ENCODE data around the gene NFIC.

The NFIC gene

DNA sequence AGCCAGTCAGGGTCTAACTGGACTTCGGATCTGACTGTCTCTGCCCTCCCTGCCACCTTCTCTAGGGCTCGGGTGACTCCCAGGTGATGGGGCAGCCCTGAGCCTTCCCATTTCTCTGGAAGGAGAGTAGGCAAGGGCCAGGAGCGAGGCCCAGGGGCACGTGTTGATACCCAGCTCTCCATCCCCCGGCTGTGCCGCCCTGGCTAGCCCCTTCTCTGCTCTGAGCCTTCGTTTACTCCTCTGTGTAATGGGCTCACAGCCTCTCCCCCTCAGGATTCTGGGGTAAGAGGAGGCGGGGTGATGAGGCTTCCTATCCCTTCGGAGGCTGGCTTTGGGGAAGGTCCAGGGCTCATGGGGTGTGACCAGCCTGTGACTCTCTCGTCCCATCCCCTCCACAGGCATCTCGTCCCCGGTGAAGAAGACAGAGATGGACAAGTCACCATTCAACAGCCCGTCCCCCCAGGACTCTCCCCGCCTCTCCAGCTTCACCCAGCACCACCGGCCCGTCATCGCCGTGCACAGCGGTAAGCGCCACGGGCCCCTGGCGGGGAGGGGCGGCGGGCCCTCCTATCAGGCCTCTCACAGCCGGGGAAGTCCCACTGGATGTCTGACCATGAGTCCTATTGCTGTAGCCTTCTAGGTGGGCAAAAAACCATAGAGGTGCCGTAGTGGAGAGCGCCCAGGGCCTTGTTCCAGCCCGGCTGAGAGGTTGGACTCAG lies 82.4 kb downstream of the NFIC start:
- TF ChIP-seq TCF12 (IDR thresholded peaks at IDR 0.05; ENCODE audit: low read depth) (no peak), REST (IDR thresholded peaks at IDR 0.05; ENCODE audit: low read depth) (no peak), RAD21 (IDR thresholded peaks at IDR 0.05; ENCODE audit: low read depth) (no peak), EP300 (IDR thresholded peaks at IDR 0.05; ENCODE audit: borderline replicate concordance) (no peak), YY1 (IDR thresholded peaks at IDR 0.05; ENCODE audit: low read depth) (no peak), NFIC (IDR thresholded peaks at IDR 0.05) (no peak), CEBPB (IDR thresholded peaks at IDR 0.05) (no peak), TEAD4 (IDR thresholded peaks at IDR 0.05) (no peak), CREB1 (IDR thresholded peaks at IDR 0.05; ENCODE audit: low read depth) (no peak), FOXM1 (IDR thresholded peaks at IDR 0.05; ENCODE audit: borderline replicate concordance, low read depth) (no peak), EGR1 (IDR thresholded peaks at IDR 0.05) (no peak), TAF1 (IDR thresholded peaks at IDR 0.05; ENCODE audit: low read depth) (no peak), ZBTB7A (IDR thresholded peaks at IDR 0.05; ENCODE audit: low read depth) (no peak)
- TF ChIP-seq, protein P1, sequence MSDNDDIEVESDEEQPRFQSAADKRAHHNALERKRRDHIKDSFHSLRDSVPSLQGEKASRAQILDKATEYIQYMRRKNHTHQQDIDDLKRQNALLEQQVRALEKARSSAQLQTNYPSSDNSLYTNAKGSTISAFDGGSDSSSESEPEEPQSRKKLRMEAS (IDR thresholded peaks at IDR 0.05): no peak
- TF ChIP-seq, protein P2, sequence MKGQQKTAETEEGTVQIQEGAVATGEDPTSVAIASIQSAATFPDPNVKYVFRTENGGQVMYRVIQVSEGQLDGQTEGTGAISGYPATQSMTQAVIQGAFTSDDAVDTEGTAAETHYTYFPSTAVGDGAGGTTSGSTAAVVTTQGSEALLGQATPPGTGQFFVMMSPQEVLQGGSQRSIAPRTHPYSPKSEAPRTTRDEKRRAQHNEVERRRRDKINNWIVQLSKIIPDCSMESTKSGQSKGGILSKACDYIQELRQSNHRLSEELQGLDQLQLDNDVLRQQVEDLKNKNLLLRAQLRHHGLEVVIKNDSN (IDR thresholded peaks at IDR 0.05): no peak

DNA sequence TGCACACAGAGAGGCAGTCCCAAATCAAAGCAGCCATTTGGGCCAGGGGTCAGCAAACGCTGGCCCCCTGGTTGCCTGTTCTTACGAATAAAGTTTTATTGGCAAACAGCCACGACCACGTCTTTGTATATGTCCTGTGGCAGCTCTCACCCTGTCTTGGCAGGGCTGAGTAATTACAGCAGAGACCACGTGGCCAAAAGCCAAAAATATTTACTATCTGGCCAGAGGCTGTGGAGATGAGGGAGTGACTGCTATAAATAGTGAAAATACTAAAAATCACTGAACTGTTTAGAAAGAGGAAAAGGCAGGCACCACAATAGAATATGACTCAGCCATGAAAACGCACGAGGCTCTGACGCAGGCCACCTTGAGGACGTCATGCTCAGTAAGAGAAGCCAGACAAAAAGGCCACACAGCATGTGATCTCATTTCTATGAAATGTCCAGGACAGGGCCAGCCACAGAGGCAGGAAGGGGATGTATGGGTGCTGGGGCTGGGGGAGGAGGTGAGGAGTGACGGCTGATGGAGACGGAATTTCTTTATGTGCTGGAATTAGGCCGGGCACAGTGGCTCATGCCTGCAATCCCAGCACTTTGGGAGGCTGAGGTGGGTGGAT lies 84.5 kb downstream of the NFIC start:
- TF ChIP-seq CREB1 (IDR thresholded peaks at IDR 0.05; ENCODE audit: low read depth) (peak; percentile 94), YY1 (IDR thresholded peaks at IDR 0.05; ENCODE audit: low read depth) (no peak), EP300 (IDR thresholded peaks at IDR 0.05; ENCODE audit: borderline replicate concordance) (peak; percentile 52; the same call in 1 of the 2 replicates), TCF12 (IDR thresholded peaks at IDR 0.05; ENCODE audit: low read depth) (peak; percentile 66), EGR1 (IDR thresholded peaks at IDR 0.05) (no peak), RAD21 (IDR thresholded peaks at IDR 0.05; ENCODE audit: low read depth) (no peak), REST (IDR thresholded peaks at IDR 0.05; ENCODE audit: low read depth) (no peak), FOXM1 (IDR thresholded peaks at IDR 0.05; ENCODE audit: borderline replicate concordance, low read depth) (no peak), TEAD4 (IDR thresholded peaks at IDR 0.05) (no peak), ZBTB7A (IDR thresholded peaks at IDR 0.05; ENCODE audit: low read depth) (no peak), NFIC (IDR thresholded peaks at IDR 0.05) (peak; percentile 89), TAF1 (IDR thresholded peaks at IDR 0.05; ENCODE audit: low read depth) (no peak), CEBPB (IDR thresholded peaks at IDR 0.05) (no peak; the same call in 1 of the 2 replicates)
- TF ChIP-seq, protein P2 (IDR thresholded peaks at IDR 0.05): peak; percentile 90
- TF ChIP-seq, protein P1 (IDR thresholded peaks at IDR 0.05): peak; percentile 84

DNA sequence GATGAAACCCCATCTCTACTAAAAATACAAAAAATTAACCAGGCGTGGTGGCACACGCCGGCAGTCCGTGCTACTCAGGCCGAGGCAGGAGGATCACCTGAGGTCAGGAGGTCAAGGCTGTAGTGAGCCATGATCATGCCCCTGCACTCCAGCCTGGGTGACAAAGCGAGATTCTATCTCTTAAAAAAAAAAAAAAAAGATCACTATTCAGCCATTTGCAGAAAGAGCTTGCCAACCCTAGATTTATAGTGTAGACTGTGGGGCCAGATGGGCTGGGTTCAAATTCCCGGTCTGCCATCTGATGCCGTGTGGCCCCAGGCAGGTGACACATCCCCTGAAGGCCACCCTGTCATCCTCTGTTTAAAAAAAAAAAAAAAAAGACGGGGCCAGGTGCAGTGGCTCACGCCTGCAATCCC lies 85.1 kb downstream of the NFIC start:
- TF ChIP-seq CREB1 (IDR thresholded peaks at IDR 0.05; ENCODE audit: low read depth) (no peak), REST (IDR thresholded peaks at IDR 0.05; ENCODE audit: low read depth) (no peak), EP300 (IDR thresholded peaks at IDR 0.05; ENCODE audit: borderline replicate concordance) (no peak), ZBTB7A (IDR thresholded peaks at IDR 0.05; ENCODE audit: low read depth) (no peak), NFIC (IDR thresholded peaks at IDR 0.05) (no peak), TCF12 (IDR thresholded peaks at IDR 0.05; ENCODE audit: low read depth) (no peak), TAF1 (IDR thresholded peaks at IDR 0.05; ENCODE audit: low read depth) (no peak), YY1 (IDR thresholded peaks at IDR 0.05; ENCODE audit: low read depth) (no peak), TEAD4 (IDR thresholded peaks at IDR 0.05) (no peak), RAD21 (IDR thresholded peaks at IDR 0.05; ENCODE audit: low read depth) (no peak), CEBPB (IDR thresholded peaks at IDR 0.05) (no peak), EGR1 (IDR thresholded peaks at IDR 0.05) (no peak), FOXM1 (IDR thresholded peaks at IDR 0.05; ENCODE audit: borderline replicate concordance, low read depth) (no peak)
- TF ChIP-seq, protein P1 (IDR thresholded peaks at IDR 0.05): no peak
- TF ChIP-seq, protein P2 (IDR thresholded peaks at IDR 0.05): no peak

All from Ishikawa (cell line).